ENCODE data around the gene KRT3.

The KRT3 gene

GRCh38 chr12:52769354-52769753 lies 26.6 kb downstream of the KRT3 start:
- no peaks in the 10 kb centered on the region for H3K36me3 ChIP-seq (ENCODE audit: insufficient read depth, low read length)
- H3K27ac ChIP-seq (ENCODE audit: low read length), result no peak overlapping the region
- H3K9ac ChIP-seq (ENCODE audit: low read depth, low read length), result no peak overlapping the region
- H2AFZ ChIP-seq (ENCODE audit: low read depth, low read length), result no peak overlapping the region
- no peaks in the 10 kb centered on the region for H3K9me3 ChIP-seq (ENCODE audit: insufficient read depth, low read length, severe bottlenecking)
- H4K20me1 ChIP-seq (ENCODE audit: insufficient read depth, low read length), result no peaks in the 10 kb centered on the region
- peaks cover 21% of the 10 kb centered on the region for H3K27me3 ChIP-seq (ENCODE audit: insufficient read depth, low read length, poor library complexity)
- no peaks in the 10 kb centered on the region for H3K4me1 ChIP-seq (ENCODE audit: insufficient read depth, low read length)
- no peak for DNase-seq
- no peak for ATAC-seq (ENCODE audit: insufficient read depth, low read depth)
- no peak overlapping the region for H3K4me2 ChIP-seq (ENCODE audit: insufficient read depth, low read length)
- no peak overlapping the region for H3K4me3 ChIP-seq (ENCODE audit: low read depth in 1 of 2, low read length in 2 of 2)
- no peaks in the 10 kb centered on the region for H3K79me2 ChIP-seq (ENCODE audit: insufficient read depth, low read length)
- TF ChIP-seq CTCF (IDR thresholded peaks at IDR 0.05; ENCODE audit: borderline replicate concordance, extremely low read depth, low read length, poor library complexity, severe bottlenecking) (no peak), EZH2 (IDR thresholded peaks at IDR 0.05; ENCODE audit: borderline replicate concordance, low read depth, low read length, severe bottlenecking) (no peak)

GRCh38 chr12:52768479-52769200 lies 27.3 kb downstream of the KRT3 start:
- Histone ChIP-seq H3K4me1 (ENCODE audit: insufficient read depth, low read length) (no peaks in the 10 kb centered on the region), H3K27ac (ENCODE audit: low read length) (no peak overlapping the region), H3K4me2 (ENCODE audit: insufficient read depth, low read length) (no peak overlapping the region), H4K20me1 (ENCODE audit: insufficient read depth, low read length) (no peaks in the 10 kb centered on the region), H3K9ac (ENCODE audit: low read depth, low read length) (no peak overlapping the region), H3K9me3 (ENCODE audit: insufficient read depth, low read length, severe bottlenecking) (no peaks in the 10 kb centered on the region), H2AFZ (ENCODE audit: low read depth, low read length) (no peak overlapping the region), H3K79me2 (ENCODE audit: insufficient read depth, low read length) (no peaks in the 10 kb centered on the region), H3K4me3 (ENCODE audit: low read depth in 1 of 2, low read length in 2 of 2) (no peak overlapping the region), H3K36me3 (ENCODE audit: insufficient read depth, low read length) (no peaks in the 10 kb centered on the region), H3K27me3 (ENCODE audit: insufficient read depth, low read length, poor library complexity) (peaks cover 21% of the 10 kb centered on the region)
- ATAC-seq (ENCODE audit: insufficient read depth, low read depth), result no peak
- no peak for TF ChIP-seq EZH2 (IDR thresholded peaks at IDR 0.05; ENCODE audit: borderline replicate concordance, low read depth, low read length, severe bottlenecking)
- no peak for TF ChIP-seq CTCF (IDR thresholded peaks at IDR 0.05; ENCODE audit: borderline replicate concordance, extremely low read depth, low read length, poor library complexity, severe bottlenecking)
- no peak for DNase-seq

- no peak overlapping the region for H2AFZ ChIP-seq (ENCODE audit: low read depth, low read length)
- H3K27me3 ChIP-seq (ENCODE audit: insufficient read depth, low read length, poor library complexity), result peaks cover 21% of the 10 kb centered on the region
- H3K27ac ChIP-seq (ENCODE audit: low read length), result no peak overlapping the region
- no peak for TF ChIP-seq CTCF (IDR thresholded peaks at IDR 0.05; ENCODE audit: borderline replicate concordance, extremely low read depth, low read length, poor library complexity, severe bottlenecking)
- no peaks in the 10 kb centered on the region for H3K4me1 ChIP-seq (ENCODE audit: insufficient read depth, low read length)
- ATAC-seq (ENCODE audit: insufficient read depth, low read depth) (no peak), DNase-seq (no peak)
- no peaks in the 10 kb centered on the region for H4K20me1 ChIP-seq (ENCODE audit: insufficient read depth, low read length)
- H3K36me3 ChIP-seq (ENCODE audit: insufficient read depth, low read length), result no peaks in the 10 kb centered on the region
- no peak overlapping the region for H3K9ac ChIP-seq (ENCODE audit: low read depth, low read length)
- H3K4me3 ChIP-seq (ENCODE audit: low read depth in 1 of 2, low read length in 2 of 2), result no peak overlapping the region
- H3K9me3 ChIP-seq (ENCODE audit: insufficient read depth, low read length, severe bottlenecking), result no peaks in the 10 kb centered on the region
- no peaks in the 10 kb centered on the region for H3K79me2 ChIP-seq (ENCODE audit: insufficient read depth, low read length)
- no peak overlapping the region for H3K4me2 ChIP-seq (ENCODE audit: insufficient read depth, low read length)
Measured at GRCh38 chr12:52767427-52767826, 28.5 kb downstream of the KRT3 start.
